NCI-H2107 (cell line): ENCODE results near the gene FZD1.
"Not testable (repeated sequence)": the region's sequence is repeated elsewhere in the genome, so short reads cannot be mapped to it uniquely, and the experiment has no call there.

Source experiments
- DNase-seq: peaks from one replicate; lab custom pipeline; 2025; lab: John Stamatoyannopoulos, UW

The FZD1 gene

GRCh38 chr7:91297939-91298338, 33.7 kb downstream of the FZD1 start:
- DNase-seq = no peak

DNA sequence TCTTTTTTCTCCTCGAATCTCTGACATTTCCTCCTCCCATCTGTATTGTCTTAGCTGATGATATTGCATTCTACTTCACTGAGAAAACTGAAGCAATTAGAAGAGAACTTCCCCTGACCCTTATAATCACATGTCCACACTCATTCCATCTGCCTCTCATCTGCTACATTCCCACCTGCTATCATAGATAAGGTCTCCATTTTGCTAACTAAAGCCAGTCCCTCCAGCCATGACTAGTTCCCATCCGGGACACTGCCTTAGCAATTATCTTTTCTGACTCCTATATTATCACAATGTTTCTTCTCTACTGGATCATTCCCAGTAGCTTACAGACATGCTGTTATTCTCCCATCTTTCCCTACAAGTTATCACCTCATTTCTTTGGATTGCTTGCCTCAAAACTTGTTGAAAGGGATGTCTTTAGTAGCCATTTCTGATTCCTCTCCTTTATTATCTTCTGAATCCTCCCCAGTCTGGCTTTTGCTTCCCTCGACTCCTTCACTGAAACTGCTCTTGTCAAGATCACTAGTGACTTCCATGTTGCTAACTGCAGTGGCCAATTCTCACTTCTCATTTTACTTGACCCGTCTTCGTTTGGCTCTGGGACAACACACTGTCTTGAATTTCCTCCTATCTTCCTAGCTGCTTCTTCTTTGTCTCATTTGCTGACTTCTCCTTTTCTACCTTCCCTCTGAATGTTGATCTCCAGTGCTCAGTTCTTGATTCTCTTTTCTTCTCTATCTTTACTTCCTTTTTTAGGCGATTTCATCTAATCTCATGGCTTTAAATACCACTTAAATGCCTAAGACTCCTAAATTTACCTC, 35.9 kb downstream of the FZD1 start:
- DNase-seq = no peak

DNA sequence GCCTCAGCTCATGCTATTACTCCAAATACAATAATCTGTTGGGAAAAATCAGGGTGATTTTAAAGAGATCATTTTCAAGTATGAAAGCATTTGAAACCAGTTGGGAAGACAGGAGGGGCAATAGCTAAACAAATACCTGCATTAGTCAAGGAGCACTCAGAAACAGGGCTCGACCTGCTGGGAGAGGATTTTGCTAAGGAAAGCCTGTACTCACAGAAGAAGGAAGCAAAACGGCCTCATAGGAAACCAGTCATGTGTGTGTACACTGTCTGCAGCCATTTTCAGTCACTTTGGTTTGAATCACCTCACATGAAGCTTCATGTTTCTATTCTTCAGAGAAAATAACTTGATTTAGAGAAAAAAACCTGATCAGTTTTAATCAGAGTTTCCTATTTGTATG, 38.6 kb downstream of the FZD1 start:
- DNase-seq = no peak

- DNase-seq = no peak
Observed at GRCh38 chr7:91306266-91306665, 42.0 kb downstream of the FZD1 start.

- DNase-seq = no peak
Observed at GRCh38 chr7:91307467-91307866, 43.2 kb downstream of the FZD1 start.

- not testable (repeated sequence) for DNase-seq
Observed at GRCh38 chr7:91308191-91308590, 44.0 kb downstream of the FZD1 start.

DNA sequence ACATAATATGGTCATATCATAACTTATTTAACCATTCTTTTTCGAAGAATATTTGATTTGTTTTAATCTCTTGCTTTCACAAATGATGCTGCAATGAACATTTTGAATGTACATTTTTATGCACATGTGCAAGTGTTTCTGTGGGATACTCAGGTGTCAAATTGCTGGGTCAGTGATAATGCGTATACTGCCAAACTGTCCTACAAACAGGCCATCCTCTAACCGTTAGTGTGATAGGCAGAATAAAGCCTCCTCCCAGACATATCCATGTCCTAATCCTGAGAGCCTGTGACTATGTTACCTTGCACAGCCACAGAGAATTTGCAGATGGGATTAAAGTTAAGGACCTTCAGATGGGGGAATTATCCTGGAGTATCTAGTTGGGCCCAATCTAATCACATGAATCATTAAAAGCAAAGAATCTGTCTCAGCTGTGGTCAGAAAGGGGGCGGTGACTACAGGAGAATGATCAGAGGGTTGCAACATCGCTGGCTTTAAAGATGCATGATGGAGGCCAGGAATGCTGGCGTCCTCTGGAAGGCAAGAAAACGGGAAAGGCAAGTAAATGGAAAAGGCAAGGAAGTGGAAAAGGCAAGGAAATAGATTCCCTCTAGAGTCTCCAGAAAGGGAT, 46.7 kb downstream of the FZD1 start:
- DNase-seq = no peak

DNA sequence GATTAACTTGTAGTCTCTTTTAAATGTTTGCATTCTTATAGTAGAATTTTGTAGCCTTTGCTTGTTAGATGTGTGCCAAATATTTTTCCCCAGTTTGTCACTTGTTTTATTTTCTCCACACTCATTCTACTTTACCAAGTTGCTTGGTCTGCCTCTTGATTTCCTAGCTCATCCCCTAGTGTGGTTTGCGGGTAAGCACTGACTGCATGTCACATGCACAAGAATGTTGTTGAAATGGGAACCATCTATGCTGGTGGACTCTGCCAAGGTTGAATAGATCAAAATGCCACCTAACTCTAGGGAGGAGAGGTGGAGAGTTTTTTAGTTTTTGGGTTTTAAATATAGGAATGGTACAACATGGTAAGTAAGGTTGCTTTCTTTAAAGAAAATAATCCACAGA, 47.6 kb downstream of the FZD1 start:
- DNase-seq = no peak

DNA sequence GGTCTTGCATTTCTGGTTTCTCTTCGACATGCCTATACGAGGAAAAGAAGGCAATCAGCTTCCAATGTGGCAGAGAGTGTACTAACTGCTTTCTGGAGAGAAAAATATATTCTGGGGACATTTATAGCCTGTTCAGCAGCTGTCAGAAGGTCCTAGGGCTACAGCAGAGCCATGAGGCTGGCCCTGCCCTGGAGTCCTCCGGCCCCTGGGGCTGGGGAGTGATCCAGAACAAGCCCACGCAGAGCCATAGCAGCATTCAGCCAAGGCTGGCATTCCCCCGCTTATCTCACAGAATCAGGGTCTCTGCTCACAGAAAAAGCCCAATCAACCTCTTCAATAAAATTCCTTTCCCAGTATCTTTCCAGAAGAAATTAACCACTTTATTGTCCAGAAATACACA, 48.9 kb downstream of the FZD1 start:
- DNase-seq = no peak

DNA sequence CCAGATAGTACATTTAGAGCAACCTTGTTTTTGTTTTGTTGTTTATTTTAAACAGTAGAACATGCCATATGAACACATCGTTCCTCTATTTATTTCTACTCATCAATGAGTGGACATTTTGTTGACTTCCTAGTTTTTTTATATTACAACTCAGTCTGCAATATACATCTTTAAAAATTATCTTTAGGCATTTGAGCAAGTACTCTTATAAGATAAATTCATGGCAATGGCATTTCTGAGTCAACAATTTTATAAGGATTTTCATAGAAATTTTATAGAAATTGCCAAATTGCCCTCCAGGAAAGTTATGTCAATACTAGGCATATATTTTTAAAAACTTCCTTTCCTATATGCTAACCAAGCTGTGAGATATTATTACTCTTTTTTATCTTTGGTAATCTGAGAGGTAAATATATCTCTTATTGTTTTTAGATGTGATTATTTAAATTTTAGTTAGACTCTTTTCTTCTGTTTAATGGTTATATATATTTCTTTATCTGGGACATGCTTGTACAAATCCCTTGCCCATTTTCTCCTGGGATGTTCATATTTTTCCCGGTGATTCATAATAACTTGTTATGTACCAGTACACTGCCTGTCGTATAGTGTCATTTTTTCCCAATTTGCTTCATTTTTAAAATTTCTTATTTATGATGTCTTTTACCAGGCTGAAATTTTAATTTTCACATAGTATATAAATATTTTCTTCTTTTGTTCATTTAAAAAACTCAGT, 50.5 kb downstream of the FZD1 start:
- DNase-seq = no peak

- DNase-seq = no peak
Observed at GRCh38 chr7:91316426-91316825, 52.2 kb downstream of the FZD1 start.

- no peak for DNase-seq
Observed at GRCh38 chr7:91319351-91319750, 55.1 kb downstream of the FZD1 start.

DNA sequence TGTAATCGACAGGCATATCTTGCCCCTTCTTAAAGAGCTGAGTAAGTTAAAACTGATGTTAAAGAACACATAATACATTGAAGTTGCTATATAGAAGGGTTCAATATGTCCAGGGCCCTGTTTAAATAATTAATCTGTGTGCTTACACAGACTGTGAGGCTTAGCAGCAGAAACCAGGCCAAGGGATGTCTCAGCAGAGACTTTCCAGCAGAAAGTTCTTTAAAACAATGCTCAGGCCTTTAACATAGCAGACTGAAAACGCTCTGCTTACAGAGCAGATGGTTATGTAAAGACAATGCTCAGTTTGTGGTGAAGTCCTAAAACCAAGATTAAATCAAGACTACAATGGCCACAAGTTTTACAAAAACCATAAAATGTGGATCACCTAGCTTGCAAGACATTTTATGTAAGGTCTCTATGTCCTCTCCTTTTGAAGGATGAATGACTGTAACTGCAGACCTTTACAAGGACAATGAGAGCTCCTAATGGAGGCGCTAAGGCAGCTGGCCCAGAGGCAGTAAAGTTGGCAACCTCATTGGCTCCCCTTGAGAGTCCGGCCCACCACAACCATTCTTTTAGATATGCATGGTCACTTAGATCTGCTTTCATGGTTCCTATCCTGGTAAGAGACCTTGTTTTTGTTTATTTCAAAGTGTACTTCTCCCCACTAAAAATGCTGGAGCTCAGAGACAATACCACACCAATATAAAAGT, 56.3 kb downstream of the FZD1 start:
- no peak for DNase-seq
